Dedifferentiated amniotic fluid mesenchymal stem cell (primary cell): Measurements from ENCODE around the gene COPE.

Experiments used
- DNase-seq: peaks from one replicate; pipeline ENCODE4 v3.0.0-alpha.2; 2016; ENCODE audit errors: extremely low spot score

COPE gene

GRCh38 chr19:18851673-18852325, 67.4 kb downstream of the COPE start:
- DNase-seq: no peak

DNA sequence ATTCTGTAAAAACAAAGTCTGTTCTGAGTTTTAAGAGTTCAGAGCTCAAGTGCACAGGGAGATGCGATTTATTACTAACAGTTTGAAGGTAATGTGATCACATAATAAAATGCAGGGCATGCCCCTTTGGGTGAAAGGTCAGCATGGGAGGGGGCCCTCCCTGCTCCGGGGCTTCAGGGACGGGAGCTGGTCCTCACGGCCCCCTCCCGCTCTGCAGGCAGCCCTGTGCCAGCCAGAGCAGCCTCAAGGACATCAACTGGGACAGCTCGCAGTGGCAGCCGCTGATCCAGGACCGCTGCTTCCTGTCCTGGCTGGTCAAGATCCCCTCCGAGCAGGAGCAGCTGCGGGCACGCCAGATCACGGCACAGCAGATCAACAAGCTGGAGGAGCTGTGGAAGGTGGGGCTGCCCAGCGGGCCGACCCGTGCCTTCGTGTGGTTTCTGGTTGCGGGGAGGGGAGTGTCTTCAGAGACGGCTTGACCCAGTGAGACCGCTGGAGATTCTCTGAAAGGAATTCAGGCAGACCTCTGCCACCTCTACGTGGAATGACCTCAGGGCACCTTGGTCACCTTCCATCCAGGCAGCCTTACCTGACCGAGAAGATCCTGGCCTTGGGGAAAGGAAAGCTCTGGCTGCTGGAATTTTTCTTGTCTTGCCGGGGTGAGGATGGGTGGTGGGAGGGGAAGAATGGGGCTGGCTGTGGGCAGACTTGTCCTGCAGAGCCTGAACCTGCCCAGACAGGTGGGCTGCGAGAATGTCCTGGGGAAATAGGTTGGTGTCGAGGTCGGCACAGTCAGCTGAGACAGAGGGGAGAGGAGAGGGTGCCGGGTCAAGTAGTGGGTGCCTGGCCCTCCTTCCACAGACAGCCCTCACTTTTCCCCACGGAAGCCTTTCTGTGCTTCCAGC, 68.5 kb downstream of the COPE start:
- no peak for DNase-seq

- DNase-seq: no peak
Observed at GRCh38 chr19:18849838-18850400, 69.3 kb downstream of the COPE start.
